Ascending aorta (tissue), 2 donors: Measurements from ENCODE around the gene APOH. TPM values are rescaled to one million over a fixed set of nuclear protein-coding genes. Genes with fewer than 3 reads are reported as not detected.

ENCODE experiments used
- DNase-seq, 2 donors: peaks; one replicate each; pipeline ENCODE4 v3.0.0-alpha.2; 2019; ENCODE audit warnings: low spot score in 2 of 2
- H3K27ac ChIP-seq, 2 donors: fragments of 200-600 bp; sonication (generic); one replicate each; pipeline ENCODE4 v1.5.1; 2016 to 2017; ENCODE audit warnings: mild to moderate bottlenecking in 1 of 2
- H3K27me3 ChIP-seq: fragments of 200-600 bp; sonication (generic); one replicate; pipeline ENCODE4 v1.5.1; 2017
- H3K36me3 ChIP-seq, 2 donors: fragments of 200-600 bp; sonication (generic); one replicate each; pipeline ENCODE4 v1.5.1; 2016
- H3K4me1 ChIP-seq, 2 donors: fragments of 200-600 bp; sonication (generic); one replicate each; pipeline ENCODE4 v1.5.1; 2016 to 2017; ENCODE audit warnings: mild to moderate bottlenecking in 1 of 2
- H3K4me3 ChIP-seq, 2 donors: fragments of 200-600 bp; sonication (generic); one replicate each; pipeline ENCODE4 v1.5.1; 2016 to 2017; ENCODE audit warnings: mild to moderate bottlenecking in 1 of 2
- H3K9me3 ChIP-seq, 2 donors: fragments of 200-600 bp; sonication (generic); one replicate each; pipeline ENCODE4 v1.5.1; 2016
- intact Hi-C: fragments of 100-400 bp; cut with DNase I; formaldehyde crosslinking; loops from one replicate; pipeline ENCODE4 v1.15.1; 2023
- total RNA-seq: library from RNA; depleted of rRNA; stranded (reverse); fragments of >200 nt; gene quantifications from one replicate; pipeline ENCODE4 v1.1.0, GENCODE V29; 2016
- TF ChIP-seq, protein P1 (sequence below), 3 experiments: fragments of 200-600 bp in 2 of 3; fragments of 450-650 bp in 1 of 3; sonication (generic) in 2 of 3; IDR thresholded peaks; one replicate each; pipeline ENCODE4 v1.5.1; 2016 to 2019; ENCODE audit warnings: antibody characterized with exemption in 3 of 3, mild to moderate bottlenecking in 1 of 3, moderate library complexity in 1 of 3

APOH gene
- total RNA-seq, 1 donor from 2014 or later, result 4.7 TPM

DNA sequence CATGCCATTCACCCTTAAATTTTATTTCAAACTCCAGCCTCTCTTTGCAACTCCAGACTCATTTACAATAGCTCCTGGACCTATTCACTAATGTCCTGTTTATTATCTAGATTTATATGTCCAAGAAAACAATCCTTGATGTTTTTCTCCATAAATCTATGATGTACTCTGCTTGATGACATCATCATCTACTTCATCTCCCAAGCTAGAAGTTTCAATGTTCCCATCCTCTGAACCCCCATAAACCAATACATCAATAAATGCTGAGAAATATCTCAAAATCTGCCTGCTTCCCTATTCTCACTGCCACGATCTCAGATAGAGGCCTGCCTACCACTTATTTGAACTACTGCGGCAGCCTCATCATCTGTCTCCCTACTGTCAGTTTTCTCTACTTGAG is 41.5 kb downstream of the APOH start:
- TF ChIP-seq, protein P1, sequence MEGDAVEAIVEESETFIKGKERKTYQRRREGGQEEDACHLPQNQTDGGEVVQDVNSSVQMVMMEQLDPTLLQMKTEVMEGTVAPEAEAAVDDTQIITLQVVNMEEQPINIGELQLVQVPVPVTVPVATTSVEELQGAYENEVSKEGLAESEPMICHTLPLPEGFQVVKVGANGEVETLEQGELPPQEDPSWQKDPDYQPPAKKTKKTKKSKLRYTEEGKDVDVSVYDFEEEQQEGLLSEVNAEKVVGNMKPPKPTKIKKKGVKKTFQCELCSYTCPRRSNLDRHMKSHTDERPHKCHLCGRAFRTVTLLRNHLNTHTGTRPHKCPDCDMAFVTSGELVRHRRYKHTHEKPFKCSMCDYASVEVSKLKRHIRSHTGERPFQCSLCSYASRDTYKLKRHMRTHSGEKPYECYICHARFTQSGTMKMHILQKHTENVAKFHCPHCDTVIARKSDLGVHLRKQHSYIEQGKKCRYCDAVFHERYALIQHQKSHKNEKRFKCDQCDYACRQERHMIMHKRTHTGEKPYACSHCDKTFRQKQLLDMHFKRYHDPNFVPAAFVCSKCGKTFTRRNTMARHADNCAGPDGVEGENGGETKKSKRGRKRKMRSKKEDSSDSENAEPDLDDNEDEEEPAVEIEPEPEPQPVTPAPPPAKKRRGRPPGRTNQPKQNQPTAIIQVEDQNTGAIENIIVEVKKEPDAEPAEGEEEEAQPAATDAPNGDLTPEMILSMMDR (IDR thresholded peaks at IDR 0.05), result no peak
- Histone ChIP-seq H3K36me3 (peaks cover 0 to 2% of the 10 kb centered on the region in 2 donors), H3K27ac (no peak overlapping the region), H3K4me3 (no peak overlapping the region), H3K27me3 (no peaks in the 10 kb centered on the region), H3K9me3 (no peaks in the 10 kb centered on the region), H3K4me1 (peaks cover 5 to 17% of the 10 kb centered on the region in 2 donors)
- DNase-seq, result no peak
- intact Hi-C loops, result no loop called here

DNA sequence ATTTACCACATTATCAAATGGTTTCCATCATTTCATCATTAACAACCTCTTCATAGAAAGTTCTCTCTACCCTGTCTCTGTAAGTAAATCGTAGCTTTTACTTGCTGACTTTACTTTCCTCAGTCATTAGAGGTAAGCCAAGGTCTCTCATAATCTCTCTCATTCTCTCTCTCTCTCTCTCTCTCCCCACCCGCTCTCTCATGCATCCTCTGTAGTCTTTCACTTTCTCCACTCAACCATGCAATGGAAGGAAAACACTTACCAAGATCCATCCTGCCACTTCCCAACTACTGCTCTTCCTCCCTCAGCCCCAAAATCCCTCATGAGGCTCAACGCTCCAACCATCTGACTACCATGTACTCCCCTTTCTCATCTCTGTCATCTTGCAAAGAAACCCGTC is 43.4 kb downstream of the APOH start:
- intact Hi-C loops, result no loop called here
- no peaks in the 10 kb centered on the region for H3K9me3 ChIP-seq
- TF ChIP-seq, protein P1 (IDR thresholded peaks at IDR 0.05), result no peak

DNA sequence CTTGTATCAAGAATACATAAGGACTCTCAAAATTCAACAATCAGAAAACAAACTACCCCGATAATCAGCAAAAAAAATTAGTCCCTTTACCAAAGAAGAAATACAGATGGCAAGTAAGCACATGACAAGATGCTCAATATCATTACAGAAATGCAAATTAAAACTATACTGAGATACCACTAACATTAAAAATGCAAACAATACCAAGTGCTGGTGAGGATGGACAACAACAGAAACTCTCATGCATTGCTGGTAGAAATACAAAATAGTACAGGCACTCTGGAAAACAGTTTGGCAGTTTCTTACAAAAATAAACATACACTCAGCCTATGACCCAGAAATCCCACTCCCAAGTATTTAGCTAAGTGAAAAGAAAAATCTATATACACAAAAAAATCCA is 44.8 kb downstream of the APOH start:
- no peak overlapping the region for H3K27ac ChIP-seq
- intact Hi-C loops, result no loop called here
- H3K4me3 ChIP-seq, result no peak overlapping the region
- TF ChIP-seq, protein P1 (IDR thresholded peaks at IDR 0.05), result no peak
- DNase-seq, result no peak
- no peaks in the 10 kb centered on the region for H3K4me1 ChIP-seq
- H3K27me3 ChIP-seq, result no peaks in the 10 kb centered on the region
- peaks cover 7 to 16% of the 10 kb centered on the region in 2 donors for H3K36me3 ChIP-seq
- H3K9me3 ChIP-seq, result no peaks in the 10 kb centered on the region

More for the DNA sequence above, 43.4 kb downstream of the APOH start:
- Histone ChIP-seq H3K27ac (no peak overlapping the region), H3K27me3 (no peaks in the 10 kb centered on the region), H3K4me3 (no peak overlapping the region), H3K4me1 (peaks cover 5 to 14% of the 10 kb centered on the region in 2 donors), H3K36me3 (peaks cover 7 to 16% of the 10 kb centered on the region in 2 donors)
- no peak for DNase-seq

DNA sequence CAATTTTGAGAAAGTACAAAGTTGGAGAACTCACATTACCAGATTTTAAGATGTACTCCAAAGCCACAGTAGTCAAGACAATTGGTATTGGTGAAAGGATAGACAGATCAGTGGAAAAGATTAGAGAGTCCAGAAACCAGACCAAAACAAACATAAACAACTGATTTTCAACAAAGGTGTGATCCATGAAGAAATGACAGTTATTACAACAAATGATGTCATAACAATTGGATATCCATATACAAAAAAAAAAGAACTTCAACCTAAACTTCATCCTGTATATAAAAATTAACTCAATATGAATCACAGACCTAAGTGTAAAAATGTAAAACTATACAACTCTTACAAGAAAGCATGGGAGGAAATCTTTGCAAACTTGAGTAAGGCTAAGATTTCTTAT is 45.7 kb downstream of the APOH start:
- Histone ChIP-seq H3K4me1 (no peaks in the 10 kb centered on the region), H3K9me3 (no peaks in the 10 kb centered on the region), H3K36me3 (peaks cover 7 to 16% of the 10 kb centered on the region in 2 donors), H3K27ac (no peak overlapping the region), H3K4me3 (no peak overlapping the region), H3K27me3 (no peaks in the 10 kb centered on the region)
- TF ChIP-seq, protein P1 (IDR thresholded peaks at IDR 0.05), result no peak
- no peak for DNase-seq
- intact Hi-C loops, result no loop called here

DNA sequence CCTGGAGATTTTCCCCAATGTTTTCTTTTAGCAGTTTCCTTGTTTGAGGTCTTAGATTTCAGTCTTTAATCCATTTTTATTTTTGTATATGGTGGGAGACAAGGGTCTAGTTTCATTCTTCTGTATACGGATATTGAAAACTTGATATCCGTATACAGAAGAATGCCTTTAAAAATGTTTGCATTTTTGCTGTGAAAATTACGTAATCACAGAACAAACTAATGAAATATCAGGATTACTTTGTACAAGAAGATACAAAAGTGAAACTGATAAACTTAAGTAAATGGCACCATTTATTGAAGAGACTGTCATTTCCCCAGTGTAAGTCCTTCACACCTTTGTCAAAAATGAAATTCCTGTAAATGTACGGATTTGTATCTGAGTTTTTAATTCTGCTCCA is 50.6 kb downstream of the APOH start:
- intact Hi-C loops, result no loop called here
- DNase-seq, result no peak
- TF ChIP-seq, protein P1 (IDR thresholded peaks at IDR 0.05), result no peak
- Histone ChIP-seq H3K9me3 (no peaks in the 10 kb centered on the region), H3K4me3 (no peak overlapping the region), H3K4me1 (no peaks in the 10 kb centered on the region), H3K27ac (no peak overlapping the region), H3K36me3 (peaks cover 7 to 21% of the 10 kb centered on the region in 2 donors), H3K27me3 (no peaks in the 10 kb centered on the region)

DNA sequence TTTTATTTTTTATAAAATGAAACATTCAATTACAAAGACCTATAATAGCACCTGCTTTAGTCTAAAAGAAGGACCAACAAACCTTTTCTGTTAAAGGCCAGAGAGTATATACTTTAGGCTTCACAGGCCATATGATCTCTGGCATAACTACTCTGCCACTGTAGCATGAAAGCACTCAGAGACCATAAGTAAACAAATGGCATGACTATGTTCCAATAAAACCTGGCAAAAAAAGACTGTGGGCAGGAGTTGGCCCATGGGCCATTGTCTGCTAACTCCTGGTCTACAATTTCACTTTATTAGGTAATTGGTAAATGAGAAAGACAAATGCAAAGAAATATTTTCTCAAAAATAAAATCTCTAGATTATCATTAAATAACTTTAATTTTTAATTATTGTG is 52.2 kb downstream of the APOH start:
- peaks cover 4 to 13% of the 10 kb centered on the region in 2 donors for H3K36me3 ChIP-seq

More for the DNA sequence above, 52.2 kb downstream of the APOH start:
- no peak overlapping the region for H3K27ac ChIP-seq
- no peaks in the 10 kb centered on the region for H3K27me3 ChIP-seq
- H3K4me1 ChIP-seq, result no peaks in the 10 kb centered on the region
- DNase-seq, result no peak
- intact Hi-C loops, result no loop called here
- H3K9me3 ChIP-seq, result no peaks in the 10 kb centered on the region
- TF ChIP-seq, protein P1 (IDR thresholded peaks at IDR 0.05), result no peak
- no peak overlapping the region for H3K4me3 ChIP-seq
